Endothelial cell of umbilical vein (primary cell): Measurements from ENCODE around the gene PLXNA4. TPM values are rescaled to one million over a fixed set of nuclear protein-coding genes. Genes with fewer than 3 reads are reported as not detected.

Experiments used
- BruUV-seq: library from RNA; stranded (reverse); fragments of 400-500 nt; replicated peaks from 2 replicates; lab custom pipeline; 2021; lab: Mats Ljungman, UMichigan
- CTCF ChIA-PET: fragments of 300-600, 350-600 bp; sonication (Branson Sonifier 250); formaldehyde crosslinking; loops from one replicate; lab custom pipeline; 2021; ENCODE audit warnings: antibody characterized with exemption, inconsistent platforms; lab: Charles Lee
- POLR2A ChIA-PET: fragments of 300-600, 350-600 bp; sonication (Branson Sonifier 250); formaldehyde crosslinking; loops from one replicate; lab custom pipeline; 2021; ENCODE audit warnings: antibody characterized with exemption, inconsistent platforms; lab: Charles Lee
- DNase-seq: peaks from one replicate; pipeline ENCODE4 v3.0.0-alpha.2; 2011; ENCODE audit warnings: low read depth, low spot score
- FAIRE-seq: peaks from 2 replicates; lab custom pipeline; 2011; peaks lifted over from hg19 to GRCh38; lab: Jason Lieb, UNC
- H2AFZ ChIP-seq: 2 replicates; pipeline ENCODE4 v1.6.0; 2012; ENCODE audit warnings: low read depth, low read length, control low read depth, inconsistent platforms
- H3K27ac ChIP-seq: 2 replicates; pipeline ENCODE4 v1.5.1; 2011; ENCODE audit warnings: low read depth, mild to moderate bottlenecking, control low read depth, low read length, moderate library complexity; ENCODE audit not compliant: insufficient read depth
- H3K27me3 ChIP-seq, 2 experiments: 2 replicates each; pipeline versions ENCODE4 v1.6.0 to v1.6.1; 2011; ENCODE audit warnings: low read length in 2 of 2, mixed read lengths in 1 of 2; ENCODE audit not compliant: control insufficient read depth in 2 of 2, insufficient read depth in 2 of 2
- H3K36me3 ChIP-seq, 2 experiments: 2 replicates in 1 of 2; 3 replicates in 1 of 2; pipeline ENCODE4 v1.5.1; 2011; ENCODE audit warnings: low read length in 2 of 2, mild to moderate bottlenecking in 1 of 2, moderate library complexity in 1 of 2; ENCODE audit not compliant: control insufficient read depth in 2 of 2, insufficient read depth in 2 of 2; ENCODE audit errors: extremely low read depth in 1 of 2
- H3K4me1 ChIP-seq: 3 replicates; pipeline ENCODE4 v1.5.1; 2011; ENCODE audit warnings: mild to moderate bottlenecking, low read length; ENCODE audit not compliant: control insufficient read depth, insufficient read depth; ENCODE audit errors: extremely low read depth
- H3K4me2 ChIP-seq: 2 replicates; pipeline ENCODE4 v1.6.1; 2011; ENCODE audit warnings: low read length, control low read depth, mixed read lengths; ENCODE audit not compliant: insufficient read depth
- H3K4me3 ChIP-seq, 3 experiments: fragments of 200-600 bp in 1 of 3; sonication (generic), shearing (Covaris generic) in 1 of 3; replicated peaks in 1 of 3; 2 replicates each; pipeline ENCODE4 v1.5.1; 2011 to 2016; ENCODE audit warnings: control low read depth in 3 of 3, low read length in 3 of 3, mild to moderate bottlenecking in 2 of 3, inconsistent platforms in 1 of 3, low read depth in 1 of 3, moderate library complexity in 1 of 3; ENCODE audit not compliant: insufficient read depth in 1 of 3
- H3K79me2 ChIP-seq: 2 replicates; pipeline ENCODE4 v1.6.0; 2012; ENCODE audit warnings: low read length, inconsistent platforms; ENCODE audit not compliant: control insufficient read depth, insufficient read depth
- H3K9ac ChIP-seq: replicated peaks from 2 replicates; pipeline ENCODE3; 2011; ENCODE audit warnings: low read length, control low read depth; ENCODE audit not compliant: insufficient read depth; ENCODE audit errors: extremely low read depth
- H3K9me1 ChIP-seq: replicated peaks from 3 replicates; pipeline ENCODE4 v1.6.0; 2011; ENCODE audit warnings: mild to moderate bottlenecking, low read length; ENCODE audit not compliant: control insufficient read depth, insufficient read depth; ENCODE audit errors: extremely low read depth
- H3K9me3 ChIP-seq: replicated peaks from 2 replicates; pipeline ENCODE4 v1.5.1; 2012; ENCODE audit warnings: low read length, inconsistent platforms; ENCODE audit not compliant: control insufficient read depth, insufficient read depth
- H4K20me1 ChIP-seq: replicated peaks from 2 replicates; pipeline ENCODE3; 2011; ENCODE audit warnings: mild to moderate bottlenecking, low read length; ENCODE audit not compliant: control insufficient read depth, insufficient read depth; ENCODE audit errors: extremely low read depth
- EZH2 ChIP-seq: IDR thresholded peaks from 2 replicates; pipeline ENCODE4 v1.6.1; 2012; ENCODE audit warnings: borderline replicate concordance, low read depth, mild to moderate bottlenecking, moderate library complexity, low read length, inconsistent platforms; ENCODE audit not compliant: severe bottlenecking
- FOS ChIP-seq: IDR thresholded peaks from 2 replicates; pipeline ENCODE4 v1.6.1; 2011; ENCODE audit warnings: mild to moderate bottlenecking, low read length, moderate library complexity, borderline replicate concordance; ENCODE audit not compliant: insufficient read depth
- GATA2 ChIP-seq: IDR thresholded peaks from 2 replicates; pipeline ENCODE4 v1.7.0; 2011; ENCODE audit warnings: low read depth, mild to moderate bottlenecking, moderate library complexity, mixed read lengths, low read length; ENCODE audit not compliant: insufficient read length, insufficient read depth
- JUN ChIP-seq: IDR thresholded peaks from 2 replicates; pipeline ENCODE4 v1.6.1; 2011; ENCODE audit warnings: borderline replicate concordance, low read depth; ENCODE audit not compliant: insufficient read length, insufficient read depth
- MYC ChIP-seq: IDR thresholded peaks from one replicate; pipeline ENCODE4 v1.6.1; 2011; ENCODE audit warnings: mild to moderate bottlenecking, low read depth, low read length
- POLR2A ChIP-seq: IDR thresholded peaks from 2 replicates; pipeline ENCODE4 v1.6.1; 2012; ENCODE audit warnings: low read depth, mild to moderate bottlenecking, control low read depth, low read length
- POLR2AphosphoS5 ChIP-seq: IDR thresholded peaks from 2 replicates; pipeline ENCODE4 v1.6.1; 2012; ENCODE audit warnings: low read depth, mild to moderate bottlenecking, control low read depth, low read length, moderate library complexity; ENCODE audit not compliant: insufficient read depth
- dilution Hi-C: fragments of 300-500 bp; cut with MboI; formaldehyde crosslinking; loops from one replicate; pipeline ENCODE4 v1.15.0; 2019; ENCODE audit warnings: low sequenced_read_pairs; ENCODE audit not compliant: extremely low pct_ligation_motif_present
- intact Hi-C: fragments of 100-400 bp; cut with micrococcal nuclease; formaldehyde crosslinking; loops from one replicate; pipeline ENCODE4 v1.10.0; 2022
- polyA plus RNA-seq, 4 experiments: library from polyadenylated mRNA; depleted of rRNA in 3 of 4; stranded (reverse) in 3 of 4; unstranded in 1 of 4; fragments of >200 nt; gene quantifications; 2 replicates each; pipeline versions ENCODE4 v1.2.1 to v1.2.3, GENCODE V29; 2011 to 2012; ENCODE audit warnings: missing spikeins in 1 of 4
- total RNA-seq: library from RNA; stranded (reverse); gene quantifications from 2 replicates; pipeline ENCODE4 v1.2.3, GENCODE V29; 2021
- TF ChIP-seq, protein P1 (sequence below): IDR thresholded peaks from 2 replicates; pipeline ENCODE4 v1.6.1; 2011; ENCODE audit not compliant: insufficient read depth, insufficient read length
- TF ChIP-seq, protein P2 (sequence below), 2 donors: IDR thresholded peaks; 1 replicate in 1 of 2; 2 replicates in 1 of 2; pipeline ENCODE4 v1.5.1; 2011; ENCODE audit warnings: low read length in 2 of 2, mild to moderate bottlenecking in 2 of 2, moderate library complexity in 2 of 2, control low read depth in 1 of 2, inconsistent platforms in 1 of 2, low read depth in 1 of 2; ENCODE audit not compliant: insufficient read depth in 1 of 2; ENCODE audit errors: extremely low read depth in 1 of 2

PLXNA4 gene
- total and polyA plus RNA-seq, 2 donors (not counting 3 experiments of a cell fraction or from before 2014, with no cell fraction given), result 12.1 to 20.4 TPM

DNA sequence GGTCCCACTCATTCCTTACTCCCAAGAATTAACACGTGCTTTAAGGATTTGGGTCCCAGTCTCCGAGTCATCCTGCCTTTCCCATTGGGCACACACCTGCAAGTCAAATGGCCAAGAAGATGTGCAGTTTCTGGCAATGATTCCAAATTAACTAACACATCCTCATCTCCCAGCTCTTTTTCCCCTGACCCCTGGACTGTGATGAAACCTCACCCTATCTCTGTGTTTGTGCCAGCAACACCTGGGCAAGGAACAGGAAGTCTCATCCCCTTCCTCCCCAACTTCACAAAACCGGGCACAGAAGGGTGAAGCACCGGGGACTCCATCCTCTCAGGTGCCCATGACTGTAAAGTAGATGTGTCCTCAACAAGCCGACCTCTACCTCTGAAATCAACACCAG lies 54.8 kb downstream of the PLXNA4 start:
- Histone ChIP-seq H3K4me2 (no peak overlapping the region), H3K27me3 (no peaks in the 10 kb centered on the region), H3K79me2 (no peaks in the 10 kb centered on the region), H3K9me1 (no peaks in the 10 kb centered on the region), H3K27ac (no peak overlapping the region), H4K20me1 (no peaks in the 10 kb centered on the region), H2AFZ (no peak overlapping the region), H3K9me3 (no peaks in the 10 kb centered on the region), H3K4me3 (no peak overlapping the region), H3K9ac (no peak overlapping the region), H3K4me1 (no peaks in the 10 kb centered on the region), H3K36me3 (no peaks in the 10 kb centered on the region)
- BruUV-seq, result no TSS peak
- ChIA-PET POLR2A (no interaction called here), CTCF (interaction anchor here (1.1 to 2.6 kb wide), 2 partner anchors 19 to 203 kb away, joined by 5 to 9 read pairs; no protein-coding TSS in a partner anchor)
- dilution Hi-C loops, result no loop called here
- intact Hi-C loops, result no loop called here
- TF ChIP-seq GATA2 (no peak), POLR2A (no peak), JUN (no peak), FOS (no peak), EZH2 (no peak), POLR2AphosphoS5 (no peak), MYC (no peak)
- TF ChIP-seq, protein P1, sequence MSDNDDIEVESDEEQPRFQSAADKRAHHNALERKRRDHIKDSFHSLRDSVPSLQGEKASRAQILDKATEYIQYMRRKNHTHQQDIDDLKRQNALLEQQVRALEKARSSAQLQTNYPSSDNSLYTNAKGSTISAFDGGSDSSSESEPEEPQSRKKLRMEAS, result no peak
- TF ChIP-seq, protein P2, sequence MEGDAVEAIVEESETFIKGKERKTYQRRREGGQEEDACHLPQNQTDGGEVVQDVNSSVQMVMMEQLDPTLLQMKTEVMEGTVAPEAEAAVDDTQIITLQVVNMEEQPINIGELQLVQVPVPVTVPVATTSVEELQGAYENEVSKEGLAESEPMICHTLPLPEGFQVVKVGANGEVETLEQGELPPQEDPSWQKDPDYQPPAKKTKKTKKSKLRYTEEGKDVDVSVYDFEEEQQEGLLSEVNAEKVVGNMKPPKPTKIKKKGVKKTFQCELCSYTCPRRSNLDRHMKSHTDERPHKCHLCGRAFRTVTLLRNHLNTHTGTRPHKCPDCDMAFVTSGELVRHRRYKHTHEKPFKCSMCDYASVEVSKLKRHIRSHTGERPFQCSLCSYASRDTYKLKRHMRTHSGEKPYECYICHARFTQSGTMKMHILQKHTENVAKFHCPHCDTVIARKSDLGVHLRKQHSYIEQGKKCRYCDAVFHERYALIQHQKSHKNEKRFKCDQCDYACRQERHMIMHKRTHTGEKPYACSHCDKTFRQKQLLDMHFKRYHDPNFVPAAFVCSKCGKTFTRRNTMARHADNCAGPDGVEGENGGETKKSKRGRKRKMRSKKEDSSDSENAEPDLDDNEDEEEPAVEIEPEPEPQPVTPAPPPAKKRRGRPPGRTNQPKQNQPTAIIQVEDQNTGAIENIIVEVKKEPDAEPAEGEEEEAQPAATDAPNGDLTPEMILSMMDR (IDR thresholded peaks at IDR 0.05; ENCODE audit: extremely low read depth in 1 of 2, insufficient read depth in 1 of 2, low read depth in 1 of 2, low read length in 2 of 2), result no peak
- no peak for DNase-seq
- no peak for FAIRE-seq
